HCT116 (cell line): Measurements from ENCODE around the gene TALDO1.

Experiments used
- ATF3 ChIP-seq: IDR thresholded peaks from 2 replicates; pipeline ENCODE4 v1.6.1; 2012
- CBX3 ChIP-seq: IDR thresholded peaks from 2 replicates; pipeline ENCODE4 v1.6.1; 2012; ENCODE audit warnings: low read depth
- CEBPB ChIP-seq: IDR thresholded peaks from 2 replicates; pipeline ENCODE4 v1.6.1; 2012; ENCODE audit warnings: low read depth
- CTCF ChIP-seq, 3 experiments: fragments of 200-600 bp in 1 of 3; sonication (generic) in 1 of 3; IDR thresholded peaks in 2 of 3; conservative IDR thresholded peaks in 1 of 3; 2 replicates each; pipeline ENCODE4 v1.5.1; 2012 to 2017; ENCODE audit warnings: low read depth in 2 of 3, low read length in 2 of 3, antibody characterized with exemption in 1 of 3, borderline replicate concordance in 1 of 3, control low read depth in 1 of 3, mild to moderate bottlenecking in 1 of 3, mixed read lengths in 1 of 3, mixed run types in 1 of 3, moderate library complexity in 1 of 3; ENCODE audit not compliant: insufficient read depth in 1 of 3
- EGR1 ChIP-seq: IDR thresholded peaks from 2 replicates; pipeline ENCODE4 v1.6.1; 2012; ENCODE audit warnings: low read depth
- EZH2phosphoT487 ChIP-seq: fragments of 200-600 bp; IDR thresholded peaks from 2 replicates; pipeline ENCODE4 v1.6.1; 2018; ENCODE audit warnings: antibody characterized with exemption, borderline replicate concordance
- FOSL1 ChIP-seq: IDR thresholded peaks from 2 replicates; pipeline ENCODE4 v1.6.1; 2012; ENCODE audit warnings: low read depth
- MAX ChIP-seq: IDR thresholded peaks from 2 replicates; pipeline ENCODE4 v1.6.1; 2012
- POLR2A ChIP-seq: IDR thresholded peaks from 2 replicates; pipeline ENCODE4 v1.7.0; 2011; ENCODE audit warnings: borderline replicate concordance; ENCODE audit not compliant: insufficient read depth, insufficient read length; ENCODE audit errors: extremely low read depth
- POLR2AphosphoS5 ChIP-seq: IDR thresholded peaks from 2 replicates; pipeline ENCODE4 v1.6.1; 2011; ENCODE audit warnings: mild to moderate bottlenecking, low read depth, low read length, moderate library complexity
- RAD21 ChIP-seq: IDR thresholded peaks from 2 replicates; pipeline ENCODE4 v1.6.1; 2012; ENCODE audit warnings: low read depth, mild to moderate bottlenecking
- REST ChIP-seq: IDR thresholded peaks from 2 replicates; pipeline ENCODE4 v1.6.1; 2012; ENCODE audit warnings: low read depth
- ZBTB33 ChIP-seq: IDR thresholded peaks from 2 replicates; pipeline ENCODE4 v1.6.1; 2011; ENCODE audit warnings: mild to moderate bottlenecking, low read length, moderate library complexity; ENCODE audit not compliant: insufficient replicate concordance; ENCODE audit errors: extremely low read depth

GRCh38 chr11:763549-764321 lies 16.5 kb downstream of the TALDO1 start:
- TF ChIP-seq POLR2A (no peak), CTCF (IDR thresholded peaks at IDR 0.05 in 2 of 3, conservative IDR thresholded peaks at IDR 0.05 in 1 of 3; ENCODE audit: borderline replicate concordance in 1 of 3, insufficient read depth in 1 of 3, low read depth in 2 of 3, low read length in 2 of 3) (0 out of 6 replicates have a peak, but pooled peaks of 1 of the 3 experiments have one; percentile 10), EZH2phosphoT487 (no peak), POLR2AphosphoS5 (peak; percentile 24; the same call in 1 of the 2 replicates), MAX (no peak), CEBPB (no peak), CBX3 (no peak), REST (no peak), ATF3 (no peak), FOSL1 (no peak), ZBTB33 (no peak), RAD21 (no peak), EGR1 (no peak)
